ENCODE measurements around the gene ZFP57. TPM values are rescaled to one million over a fixed set of nuclear protein-coding genes. Genes with fewer than 3 reads are reported as not detected.
A peak's percentile ranks its signal among the peaks of the same experiment; 100 is the strongest.

ZFP57 gene
- total and polyA plus RNA-seq, 10 of the 15 experiments (the other 5 are each of a cell fraction or from before 2014, with no cell fraction given): not detected

GRCh38 chr6:29705389-29706231 lies 24.7 kb upstream of the ZFP57 start (continued):
- no peak for TF ChIP-seq SPI1 (IDR thresholded peaks at IDR 0.05; ENCODE audit: borderline replicate concordance, insufficient read depth, low read depth, low read length)

GRCh38 chr6:29702519-29703103 lies 21.7 kb upstream of the ZFP57 start:
- SMC1A ChIA-PET (ENCODE audit: uncharacterized antibody, unreplicated experiment): interaction anchor here (0.9 to 2.5 kb wide), 5 partner anchors 14 to 132 kb away, joined by 3 to 8 read pairs (median 7); no protein-coding TSS in a partner anchor
- TF ChIP-seq SMC3 (IDR thresholded peaks at IDR 0.05; ENCODE audit: borderline replicate concordance, low read length) (peak; percentile 78), ZZZ3 (IDR thresholded peaks at IDR 0.05; ENCODE audit: control insufficient read depth, insufficient read length, low read depth) (no peak), CREM (IDR thresholded peaks at IDR 0.05; ENCODE audit: low read depth) (no peak), EZH2 (IDR thresholded peaks at IDR 0.05; ENCODE audit: borderline replicate concordance, control insufficient read depth, low read depth, low read length) (no peak), SP1 (IDR thresholded peaks at IDR 0.05; ENCODE audit: low read depth, low read length) (no peak), IKZF1 (conservative IDR thresholded peaks at IDR 0.05) (peak; percentile 31; the same call in 1 of the 2 replicates), EP300 (IDR thresholded peaks at IDR 0.05; ENCODE audit: borderline replicate concordance in 1 of 2, control insufficient read depth in 1 of 2, low read depth in 2 of 2, low read length in 2 of 2) (no peak), RELA (IDR thresholded peaks at IDR 0.05; ENCODE audit: borderline replicate concordance, partially characterized antibody) (peak; percentile 40), MXI1 (IDR thresholded peaks at IDR 0.05; ENCODE audit: low read depth, low read length) (no peak), NR2C1 (IDR thresholded peaks at IDR 0.05) (no peak), ZNF207 (IDR thresholded peaks at IDR 0.05; ENCODE audit: borderline replicate concordance) (no peak), ZNF592 (IDR thresholded peaks at IDR 0.05) (no peak)

More at GRCh38 chr6:29702519-29703103, 21.7 kb upstream of the ZFP57 start:
- no peak overlapping the region for H3K27ac ChIP-seq (ENCODE audit: control insufficient read depth, insufficient read depth)
- WGBS (ENCODE audit: insufficient coverage, insufficient replicate concordance, low lambda C conversion rate, missing lambda C conversion rate): 7% methylated on average over 17 of the region's 17 CpGs
- no peaks in the 10 kb centered on the region for H3K79me2 ChIP-seq (ENCODE audit: control insufficient read depth, insufficient read depth, low read length)
- no peaks in the 10 kb centered on the region for H3K9me3 ChIP-seq (replicated peaks; ENCODE audit: control insufficient read depth, insufficient read depth, low read length)
- FAIRE-seq (peak; percentile 61), ATAC-seq (peak; percentile 99), DNase-seq (ENCODE audit: low read depth, low spot score) (no peak)
- H3K9ac ChIP-seq (ENCODE audit: control insufficient read depth, insufficient read depth, low read length): no peak overlapping the region
- no peak overlapping the region for H3K4me2 ChIP-seq (ENCODE audit: control insufficient read depth, insufficient read depth)
- no peaks in the 10 kb centered on the region for H3K36me3 ChIP-seq (ENCODE audit: control insufficient read depth in 2 of 2, insufficient read depth in 2 of 2, low read length in 1 of 2)
- ChIA-PET CTCF (interaction anchor here (0.6 to 5.5 kb wide), 13 partner anchors 14 to 148 kb away, joined by 3 to 32 read pairs (median 5); no protein-coding TSS in a partner anchor), POLR2A (no interaction called here), RAD21 (ENCODE audit: unreplicated experiment) (interaction anchor here (0.7 to 1.7 kb wide), 5 partner anchors 14 to 97 kb away, joined by 3 to 4 read pairs (median 4); no protein-coding TSS in a partner anchor)
- H4K20me1 ChIP-seq (ENCODE audit: control insufficient read depth, insufficient read depth): no peaks in the 10 kb centered on the region
- H3K4me1 ChIP-seq (ENCODE audit: control insufficient read depth, insufficient read depth, low read length): no peaks in the 10 kb centered on the region
- no TSS peak for BruUV-seq (replicated peaks)
- no peak overlapping the region for H2AFZ ChIP-seq (ENCODE audit: control insufficient read depth, low read depth, low read length)
- H3K27me3 ChIP-seq (replicated peaks in 1 of 2; ENCODE audit: control insufficient read depth in 2 of 2, insufficient read depth in 2 of 2, low read length in 1 of 2): no peaks in the 10 kb centered on the region
- H3K4me3 ChIP-seq: no peak overlapping the region
- in situ Hi-C loops (cut with MboI) (no loop called here), intact Hi-C loops (cut with micrococcal nuclease; ENCODE audit: unreplicated experiment) (loop anchor here (1.0 kb wide), 2 partner anchors 36 to 51 kb away; no protein-coding TSS in a partner anchor)
